ENCODE results near the gene CRYL1. TPM values are rescaled to one million over a fixed set of nuclear protein-coding genes. Genes with fewer than 3 reads are reported as not detected.

CRYL1 gene
- total and polyA plus RNA-seq, 3 experiments from 2014 or later: 7.2 to 36.1 (median 7.8) TPM

DNA sequence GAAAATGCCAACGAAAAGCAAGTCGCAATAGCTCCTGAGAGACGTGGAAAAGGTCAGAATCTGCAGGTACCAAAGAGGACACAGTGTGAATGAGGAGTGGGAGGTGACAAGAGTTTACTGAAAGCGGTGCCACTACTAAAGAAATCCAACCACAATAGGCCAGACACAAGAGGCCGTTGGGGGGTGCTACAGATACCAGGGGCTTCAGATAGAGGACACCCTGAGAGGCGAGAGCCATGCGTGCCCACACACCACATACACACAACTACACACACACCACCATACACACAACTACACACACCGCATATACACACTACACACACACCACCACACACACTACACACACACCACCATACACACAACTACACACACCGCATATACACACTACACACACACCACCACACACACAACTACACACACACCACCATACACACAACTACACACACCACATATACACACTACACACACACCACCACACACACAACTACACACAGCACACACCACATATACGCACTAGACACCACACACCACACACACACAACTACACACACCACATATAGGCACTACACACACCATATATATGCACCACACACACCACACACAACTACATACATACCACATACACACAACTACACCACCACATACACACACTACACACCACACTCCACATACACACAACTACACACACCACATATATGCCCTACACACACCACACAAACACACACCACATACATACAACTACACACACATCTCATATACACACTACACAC, 28.5 kb downstream of the CRYL1 start:
- Mint-ChIP-seq H3K36me3 (peaks cover 4 to 7% (median 5%) of the 10 kb centered on the region in 3 donors), H3K9me3 (peaks cover 0 to 3% (median 0%) of the 10 kb centered on the region in 5 donors), H3K4me1 (peaks cover 0 to 6% (median 3%) of the 10 kb centered on the region in 3 donors), H3K4me3 (no peak overlapping the region), H3K27ac (no peak overlapping the region), H3K27me3 (peaks cover 0 to 1% of the 10 kb centered on the region in 2 donors)
- no peaks in the 10 kb centered on the region for H3K36me3 ChIP-seq (ENCODE audit: insufficient read depth, low read length)
- ChIA-PET CTCF (interaction anchor here (1.3 to 6.6 kb wide), 2 partner anchors 332 to 335 kb away, joined by 3 to 52 read pairs; no protein-coding TSS in a partner anchor), POLR2A (interaction anchor here (0.6 to 0.7 kb wide), 2 partner anchors 26 to 96 kb away, joined by 3 to 8 read pairs; no protein-coding TSS in a partner anchor)
- DNase-seq: no peak
- no peaks in the 10 kb centered on the region for H3K9me3 ChIP-seq (ENCODE audit: low read length)
- H3K27ac ChIP-seq (ENCODE audit: low read depth, low read length): no peak overlapping the region
- H3K4me1 ChIP-seq (ENCODE audit: insufficient read depth, low read length): no peaks in the 10 kb centered on the region
- no peak overlapping the region for H3K4me3 ChIP-seq (ENCODE audit: low read length)
- no peaks in the 10 kb centered on the region for H3K27me3 ChIP-seq (ENCODE audit: insufficient read depth, low read length, poor library complexity, severe bottlenecking)

DNA sequence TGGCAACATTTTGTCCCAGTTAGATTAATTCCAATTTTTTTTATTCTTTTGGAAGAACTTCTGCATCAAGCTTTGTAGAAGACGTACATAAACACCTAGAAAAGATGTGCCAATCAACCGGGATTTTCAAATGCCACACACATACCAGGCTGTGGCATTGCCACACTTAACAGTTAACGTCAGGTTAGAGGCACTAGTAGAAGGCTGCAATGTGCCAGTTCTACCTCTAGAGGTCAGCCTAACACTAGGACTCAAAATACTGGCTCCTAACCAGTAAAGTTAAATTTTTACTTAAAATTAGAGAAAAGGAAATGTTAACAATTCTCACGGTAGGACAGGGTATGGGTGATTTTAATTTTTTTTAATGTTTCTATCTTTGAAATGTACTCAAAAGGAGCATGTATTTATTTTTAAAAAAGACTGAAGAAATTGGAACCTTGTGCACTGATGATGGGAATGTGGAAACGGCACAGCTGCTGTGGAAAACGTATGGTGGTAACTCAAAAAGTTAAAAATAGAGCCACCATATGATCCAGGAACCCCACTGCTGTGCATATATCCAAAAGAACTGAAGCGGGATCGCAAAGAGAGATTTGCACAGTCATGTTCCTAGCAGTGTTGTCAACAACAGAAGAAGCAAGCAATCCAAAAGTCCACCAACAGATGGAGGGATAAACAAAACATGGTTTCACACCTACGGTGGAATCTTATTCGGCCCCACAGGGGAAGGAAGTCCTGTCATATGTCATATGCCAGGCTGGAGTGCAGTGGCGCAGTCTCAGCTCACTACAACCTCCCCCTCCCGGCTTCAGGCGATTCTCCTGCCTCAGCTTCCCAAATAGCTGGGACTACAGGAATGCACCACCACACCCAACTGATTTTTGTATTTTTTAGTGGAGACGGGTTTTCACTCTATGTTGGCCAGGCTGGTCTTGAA, 30.3 kb downstream of the CRYL1 start:
- Histone ChIP-seq H3K4me3 (ENCODE audit: low read length) (no peak overlapping the region), H3K9me3 (ENCODE audit: low read length) (no peaks in the 10 kb centered on the region), H3K27ac (ENCODE audit: low read depth, low read length) (no peak overlapping the region), H3K27me3 (ENCODE audit: insufficient read depth, low read length, poor library complexity, severe bottlenecking) (no peaks in the 10 kb centered on the region), H3K36me3 (ENCODE audit: insufficient read depth, low read length) (no peaks in the 10 kb centered on the region), H3K4me1 (ENCODE audit: insufficient read depth, low read length) (no peaks in the 10 kb centered on the region)
- ChIA-PET CTCF (interaction anchor here (0.7 to 6.6 kb wide), 18 partner anchors 13 to 430 kb away, joined by 3 to 52 read pairs (median 3); partner anchors contain the start of gene CRYL1), POLR2A (interaction anchor here (1.5 kb wide), 1 partner anchor 278 kb away, joined by 3 read pairs; the partner anchor contains the start of gene EEF1AKMT1)
- Mint-ChIP-seq H3K4me1 (peaks cover 0 to 6% (median 3%) of the 10 kb centered on the region in 3 donors), H3K9me3 (peaks cover 0 to 3% (median 0%) of the 10 kb centered on the region in 5 donors), H3K4me3 (no peak overlapping the region), H3K27ac (no peak overlapping the region), H3K27me3 (peaks cover 0 to 1% of the 10 kb centered on the region in 2 donors), H3K36me3 (peaks cover 2 to 4% (median 3%) of the 10 kb centered on the region in 3 donors)
- DNase-seq: peak; percentile 20 to 70 (median 51)

DNA sequence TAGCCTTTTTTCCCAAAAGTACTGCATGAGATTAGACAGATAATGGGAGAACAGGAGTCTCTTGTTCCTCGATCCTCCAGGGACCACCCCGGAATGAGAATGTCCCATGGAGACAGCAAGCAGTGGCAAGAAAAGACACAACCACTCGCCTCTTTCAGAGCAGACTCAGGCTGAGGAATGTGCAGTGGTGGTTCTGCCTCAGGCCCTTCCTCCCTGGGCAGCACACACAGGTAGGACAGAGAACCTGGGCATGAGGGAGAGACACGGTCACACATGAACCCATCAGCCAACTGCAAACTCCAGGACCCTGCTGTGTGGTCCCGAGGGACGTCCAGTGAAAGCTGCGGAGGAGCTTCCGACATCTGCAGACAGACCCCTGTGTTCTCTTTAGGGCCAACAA, 31.0 kb downstream of the CRYL1 start:
- no peaks in the 10 kb centered on the region for H3K9me3 Mint-ChIP-seq
- peaks cover 0 to 1% of the 10 kb centered on the region in 2 donors for H3K27me3 Mint-ChIP-seq
- Histone ChIP-seq H3K27me3 (ENCODE audit: insufficient read depth, low read length, poor library complexity, severe bottlenecking) (no peaks in the 10 kb centered on the region), H3K27ac (ENCODE audit: low read depth, low read length) (no peak overlapping the region), H3K9me3 (ENCODE audit: low read length) (no peaks in the 10 kb centered on the region), H3K4me1 (ENCODE audit: insufficient read depth, low read length) (no peaks in the 10 kb centered on the region), H3K36me3 (ENCODE audit: insufficient read depth, low read length) (no peaks in the 10 kb centered on the region), H3K4me3 (ENCODE audit: low read length) (no peak overlapping the region)
- H3K4me3 Mint-ChIP-seq: no peak overlapping the region
- ChIA-PET CTCF (interaction anchor here (0.7 to 6.6 kb wide), 11 partner anchors 12 to 430 kb away, joined by 3 to 52 read pairs (median 4); partner anchors contain the start of gene CRYL1), POLR2A (interaction anchor here (1.5 kb wide), 1 partner anchor 279 kb away, joined by 3 read pairs; the partner anchor contains the start of gene EEF1AKMT1)
- peak overlapping the region in 1 of 8 donors; percentile 48 for H3K27ac Mint-ChIP-seq
- H3K4me1 Mint-ChIP-seq: peaks cover 0 to 6% (median 3%) of the 10 kb centered on the region in 3 donors
- no peak for DNase-seq
- peaks cover 0 to under 1% (median 0%) of the 10 kb centered on the region in 3 donors for H3K36me3 Mint-ChIP-seq

- no peak overlapping the region for H3K27ac Mint-ChIP-seq
- POLR2A ChIA-PET: no interaction called here
- Histone ChIP-seq H3K27ac (ENCODE audit: low read depth, low read length) (no peak overlapping the region), H3K9me3 (ENCODE audit: low read length) (no peaks in the 10 kb centered on the region), H3K4me1 (ENCODE audit: insufficient read depth, low read length) (no peaks in the 10 kb centered on the region), H3K27me3 (ENCODE audit: insufficient read depth, low read length, poor library complexity, severe bottlenecking) (no peaks in the 10 kb centered on the region), H3K4me3 (ENCODE audit: low read length) (no peak overlapping the region), H3K36me3 (ENCODE audit: insufficient read depth, low read length) (no peaks in the 10 kb centered on the region)
- H3K27me3 Mint-ChIP-seq: peaks cover 0 to 1% of the 10 kb centered on the region in 2 donors
- peaks cover 0 to 6% (median 3%) of the 10 kb centered on the region in 3 donors for H3K4me1 Mint-ChIP-seq
- DNase-seq: peak in 1 of 5 donors; percentile 15
- peaks cover 0 to 11% (median 0%) of the 10 kb centered on the region in 3 donors for H3K36me3 Mint-ChIP-seq
- CTCF ChIA-PET: interaction anchor here (0.8 to 6.6 kb wide), 9 partner anchors 10 to 432 kb away, joined by 3 to 52 read pairs (median 5); no protein-coding TSS in a partner anchor
- H3K9me3 Mint-ChIP-seq: no peaks in the 10 kb centered on the region
- no peak overlapping the region for H3K4me3 Mint-ChIP-seq
These were observed 33.0 kb downstream of the CRYL1 start for GRCh38 chr13:20492641-20493040.

GRCh38 chr13:20491926-20492435, 33.7 kb downstream of the CRYL1 start:
- Mint-ChIP-seq H3K27ac (no peak overlapping the region), H3K9me3 (no peaks in the 10 kb centered on the region), H3K36me3 (peaks cover 0 to 11% (median 0%) of the 10 kb centered on the region in 3 donors), H3K27me3 (peaks cover 0 to 1% of the 10 kb centered on the region in 2 donors), H3K4me1 (peaks cover 0 to 6% (median 3%) of the 10 kb centered on the region in 3 donors), H3K4me3 (no peak overlapping the region)
- Histone ChIP-seq H3K27me3 (ENCODE audit: insufficient read depth, low read length, poor library complexity, severe bottlenecking) (no peaks in the 10 kb centered on the region), H3K4me3 (ENCODE audit: low read length) (no peak overlapping the region), H3K36me3 (ENCODE audit: insufficient read depth, low read length) (no peaks in the 10 kb centered on the region), H3K9me3 (ENCODE audit: low read length) (no peaks in the 10 kb centered on the region), H3K4me1 (ENCODE audit: insufficient read depth, low read length) (no peaks in the 10 kb centered on the region), H3K27ac (ENCODE audit: low read depth, low read length) (no peak overlapping the region)
- ChIA-PET POLR2A (no interaction called here), CTCF (interaction anchor here (1.3 to 6.6 kb wide), 5 partner anchors 11 to 433 kb away, joined by 3 to 52 read pairs (median 8); no protein-coding TSS in a partner anchor)
- DNase-seq: no peak

GRCh38 chr13:20489185-20489820, 36.4 kb downstream of the CRYL1 start:
- peak in 1 of 5 donors; percentile 13 for DNase-seq
- Mint-ChIP-seq H3K9me3 (no peaks in the 10 kb centered on the region), H3K27ac (peak overlapping the region in 1 of 8 donors; percentile 43), H3K4me1 (no peaks in the 10 kb centered on the region), H3K27me3 (peaks cover 0 to 3% of the 10 kb centered on the region in 2 donors), H3K36me3 (peaks cover 5 to 15% (median 8%) of the 10 kb centered on the region in 3 donors), H3K4me3 (no peak overlapping the region)
- H3K27me3 ChIP-seq (ENCODE audit: insufficient read depth, low read length, poor library complexity, severe bottlenecking): no peaks in the 10 kb centered on the region
- CTCF ChIA-PET: no interaction called here
- no peaks in the 10 kb centered on the region for H3K36me3 ChIP-seq (ENCODE audit: insufficient read depth, low read length)
- no peak overlapping the region for H3K4me3 ChIP-seq (ENCODE audit: low read length)
- POLR2A ChIA-PET: no interaction called here
- H3K9me3 ChIP-seq (ENCODE audit: low read length): no peaks in the 10 kb centered on the region
- H3K4me1 ChIP-seq (ENCODE audit: insufficient read depth, low read length): no peaks in the 10 kb centered on the region
- no peak overlapping the region for H3K27ac ChIP-seq (ENCODE audit: low read depth, low read length)

- no peak for DNase-seq
- H3K27me3 Mint-ChIP-seq: peaks cover 0 to 2% of the 10 kb centered on the region in 2 donors
- peaks cover 5 to 15% (median 8%) of the 10 kb centered on the region in 3 donors for H3K36me3 Mint-ChIP-seq
- POLR2A ChIA-PET: no interaction called here
- Histone ChIP-seq H3K27ac (ENCODE audit: low read depth, low read length) (no peak overlapping the region), H3K36me3 (ENCODE audit: insufficient read depth, low read length) (no peaks in the 10 kb centered on the region), H3K9me3 (ENCODE audit: low read length) (no peaks in the 10 kb centered on the region), H3K4me3 (ENCODE audit: low read length) (no peak overlapping the region), H3K4me1 (ENCODE audit: insufficient read depth, low read length) (no peaks in the 10 kb centered on the region), H3K27me3 (ENCODE audit: insufficient read depth, low read length, poor library complexity, severe bottlenecking) (no peaks in the 10 kb centered on the region)
- CTCF ChIA-PET: no interaction called here
- no peak overlapping the region for H3K4me3 Mint-ChIP-seq
- no peaks in the 10 kb centered on the region for H3K9me3 Mint-ChIP-seq
- H3K4me1 Mint-ChIP-seq: no peaks in the 10 kb centered on the region
- no peak overlapping the region for H3K27ac Mint-ChIP-seq
These were observed 37.7 kb downstream of the CRYL1 start for GRCh38 chr13:20487927-20488326.

Data from CD8-positive, alpha-beta memory T cell (primary cell).